ENCODE measurements around the gene DMPK.

DNA sequence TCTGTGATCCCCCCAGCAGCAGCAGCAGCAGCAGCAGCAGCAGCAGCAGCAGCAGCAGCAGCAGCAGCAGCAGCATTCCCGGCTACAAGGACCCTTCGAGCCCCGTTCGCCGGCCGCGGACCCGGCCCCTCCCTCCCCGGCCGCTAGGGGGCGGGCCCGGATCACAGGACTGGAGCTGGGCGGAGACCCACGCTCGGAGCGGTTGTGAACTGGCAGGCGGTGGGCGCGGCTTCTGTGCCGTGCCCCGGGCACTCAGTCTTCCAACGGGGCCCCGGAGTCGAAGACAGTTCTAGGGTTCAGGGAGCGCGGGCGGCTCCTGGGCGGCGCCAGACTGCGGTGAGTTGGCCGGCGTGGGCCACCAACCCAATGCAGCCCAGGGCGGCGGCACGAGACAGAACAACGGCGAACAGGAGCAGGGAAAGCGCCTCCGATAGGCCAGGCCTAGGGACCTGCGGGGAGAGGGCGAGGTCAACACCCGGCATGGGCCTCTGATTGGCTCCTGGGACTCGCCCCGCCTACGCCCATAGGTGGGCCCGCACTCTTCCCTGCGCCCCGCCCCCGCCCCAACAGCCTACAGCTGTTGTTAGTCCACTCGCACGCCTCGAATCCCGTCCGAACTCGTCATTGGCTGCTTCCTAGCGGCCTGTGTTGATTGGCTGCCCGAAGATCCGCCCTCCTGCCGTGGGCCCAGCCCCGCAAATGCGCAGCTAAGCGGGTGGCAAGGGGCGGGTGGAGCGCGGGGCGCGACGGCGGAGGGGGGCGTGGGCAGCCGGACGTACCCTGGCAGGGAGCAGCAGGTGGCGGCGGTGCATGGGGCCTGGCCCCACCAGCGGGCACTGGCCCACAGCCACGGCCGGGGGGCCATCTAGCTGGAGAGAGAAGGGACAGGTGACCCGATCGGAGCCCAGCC, 11.8 kb downstream of the DMPK start:
- TF ChIP-seq, protein P1, sequence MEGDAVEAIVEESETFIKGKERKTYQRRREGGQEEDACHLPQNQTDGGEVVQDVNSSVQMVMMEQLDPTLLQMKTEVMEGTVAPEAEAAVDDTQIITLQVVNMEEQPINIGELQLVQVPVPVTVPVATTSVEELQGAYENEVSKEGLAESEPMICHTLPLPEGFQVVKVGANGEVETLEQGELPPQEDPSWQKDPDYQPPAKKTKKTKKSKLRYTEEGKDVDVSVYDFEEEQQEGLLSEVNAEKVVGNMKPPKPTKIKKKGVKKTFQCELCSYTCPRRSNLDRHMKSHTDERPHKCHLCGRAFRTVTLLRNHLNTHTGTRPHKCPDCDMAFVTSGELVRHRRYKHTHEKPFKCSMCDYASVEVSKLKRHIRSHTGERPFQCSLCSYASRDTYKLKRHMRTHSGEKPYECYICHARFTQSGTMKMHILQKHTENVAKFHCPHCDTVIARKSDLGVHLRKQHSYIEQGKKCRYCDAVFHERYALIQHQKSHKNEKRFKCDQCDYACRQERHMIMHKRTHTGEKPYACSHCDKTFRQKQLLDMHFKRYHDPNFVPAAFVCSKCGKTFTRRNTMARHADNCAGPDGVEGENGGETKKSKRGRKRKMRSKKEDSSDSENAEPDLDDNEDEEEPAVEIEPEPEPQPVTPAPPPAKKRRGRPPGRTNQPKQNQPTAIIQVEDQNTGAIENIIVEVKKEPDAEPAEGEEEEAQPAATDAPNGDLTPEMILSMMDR (conservative IDR thresholded peaks at IDR 0.05; ENCODE audit: low read depth, low read length): peak; percentile 78
- no peak for TF ChIP-seq EZH2 (IDR thresholded peaks at IDR 0.05; ENCODE audit: low read length, unreplicated experiment)
- no peak for TF ChIP-seq EZH2phosphoT487 (IDR thresholded peaks at IDR 0.05; ENCODE audit: borderline replicate concordance, low read length)

All from PC-3 (cell line).